Measurements from ENCODE around the gene KLF13.
"Not testable (repeated sequence)": the region's sequence is repeated elsewhere in the genome, so short reads cannot be mapped to it uniquely, and the experiment has no call there.

KLF13 gene

DNA sequence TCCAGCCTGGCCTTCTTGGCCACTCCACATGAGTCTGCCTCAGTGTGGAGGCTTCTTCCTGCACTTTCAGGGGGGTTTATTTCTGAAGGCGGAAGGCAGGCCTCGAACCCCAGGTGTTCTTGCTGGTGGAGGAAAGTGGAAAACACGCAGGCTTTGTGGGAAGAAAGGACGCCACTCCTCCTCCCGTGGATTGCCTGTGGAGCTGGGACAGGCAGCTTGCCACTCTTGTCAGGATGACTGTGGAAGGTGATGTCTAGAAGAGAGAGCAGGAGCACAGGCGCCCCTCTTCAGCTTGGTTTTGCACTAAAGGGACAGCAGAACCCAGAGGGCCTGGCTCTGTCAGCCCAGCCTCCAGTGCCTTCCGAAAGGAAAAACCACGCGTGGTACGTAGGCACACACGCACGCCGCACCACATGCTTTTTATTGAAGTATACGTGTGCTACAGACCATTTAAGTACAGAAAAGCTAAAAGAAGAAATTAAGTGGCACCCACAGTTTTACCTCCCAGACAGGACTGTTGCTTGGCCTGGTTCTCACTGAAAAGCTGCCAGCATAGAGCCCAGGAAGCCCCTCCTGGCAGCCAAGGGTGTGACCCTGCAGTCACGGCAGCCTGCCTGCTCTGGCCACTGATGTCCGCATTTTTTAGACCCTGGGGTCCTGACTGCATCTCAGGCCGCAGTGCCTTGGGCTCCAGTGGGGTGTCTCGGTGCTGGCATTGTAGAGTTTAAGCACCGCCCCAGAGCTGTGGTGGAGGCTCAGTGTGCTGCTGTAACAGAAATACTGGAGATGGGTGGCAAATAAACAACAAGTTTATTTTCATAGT is 21.6 kb downstream of the KLF13 start:
- no peak for DNase-seq (ENCODE audit: low read depth in 2 of 2)
- TF ChIP-seq CTCF (IDR thresholded peaks at IDR 0.05; ENCODE audit: low read depth, low read length): no peak
- H3K4me3 ChIP-seq (replicated peaks in 1 of 2; ENCODE audit: low read depth in 2 of 2, low read length in 2 of 2): no peak overlapping the region

GRCh38 chr15:31349233-31350141 is 22.9 kb downstream of the KLF13 start:
- no peak for TF ChIP-seq CTCF (IDR thresholded peaks at IDR 0.05; ENCODE audit: low read depth, low read length)
- no peak overlapping the region for H3K4me3 ChIP-seq (replicated peaks in 1 of 2; ENCODE audit: low read depth in 2 of 2, low read length in 2 of 2)
- no peak for DNase-seq (ENCODE audit: low read depth in 2 of 2)

DNA sequence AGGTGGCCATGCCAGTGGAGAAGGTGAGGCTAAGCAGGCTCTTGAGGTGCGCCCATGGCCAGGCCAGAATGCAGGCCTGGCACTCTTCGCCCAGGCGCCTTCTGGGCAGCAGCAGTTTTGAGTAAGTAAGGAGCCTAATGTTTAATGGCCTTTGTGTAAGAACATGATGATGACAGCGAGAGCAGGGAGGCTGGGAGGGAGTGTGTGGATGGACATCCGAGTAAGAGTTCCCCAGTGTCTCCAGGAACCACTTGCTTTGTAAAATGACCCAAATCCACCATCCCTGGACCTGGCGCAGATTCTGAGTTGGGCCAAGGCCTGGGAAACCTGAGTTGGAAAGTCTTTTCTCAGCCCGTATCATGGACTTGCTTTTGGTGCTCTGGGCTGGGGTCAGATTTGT is 24.1 kb downstream of the KLF13 start:
- no peak for TF ChIP-seq CTCF (IDR thresholded peaks at IDR 0.05; ENCODE audit: low read depth, low read length)
- DNase-seq (ENCODE audit: low read depth in 2 of 2): no peak
- no peak overlapping the region for H3K4me3 ChIP-seq (replicated peaks in 1 of 2; ENCODE audit: low read depth in 2 of 2, low read length in 2 of 2)

- TF ChIP-seq CTCF (IDR thresholded peaks at IDR 0.05; ENCODE audit: low read depth, low read length): no peak
- peak in 1 of 2 donors; percentile 35 for DNase-seq (ENCODE audit: low read depth in 2 of 2)
- H3K4me3 ChIP-seq (replicated peaks in 1 of 2; ENCODE audit: low read depth in 2 of 2, low read length in 2 of 2): no peak overlapping the region
These were observed 25.7 kb downstream of the KLF13 start for GRCh38 chr15:31352339-31352751.

DNA sequence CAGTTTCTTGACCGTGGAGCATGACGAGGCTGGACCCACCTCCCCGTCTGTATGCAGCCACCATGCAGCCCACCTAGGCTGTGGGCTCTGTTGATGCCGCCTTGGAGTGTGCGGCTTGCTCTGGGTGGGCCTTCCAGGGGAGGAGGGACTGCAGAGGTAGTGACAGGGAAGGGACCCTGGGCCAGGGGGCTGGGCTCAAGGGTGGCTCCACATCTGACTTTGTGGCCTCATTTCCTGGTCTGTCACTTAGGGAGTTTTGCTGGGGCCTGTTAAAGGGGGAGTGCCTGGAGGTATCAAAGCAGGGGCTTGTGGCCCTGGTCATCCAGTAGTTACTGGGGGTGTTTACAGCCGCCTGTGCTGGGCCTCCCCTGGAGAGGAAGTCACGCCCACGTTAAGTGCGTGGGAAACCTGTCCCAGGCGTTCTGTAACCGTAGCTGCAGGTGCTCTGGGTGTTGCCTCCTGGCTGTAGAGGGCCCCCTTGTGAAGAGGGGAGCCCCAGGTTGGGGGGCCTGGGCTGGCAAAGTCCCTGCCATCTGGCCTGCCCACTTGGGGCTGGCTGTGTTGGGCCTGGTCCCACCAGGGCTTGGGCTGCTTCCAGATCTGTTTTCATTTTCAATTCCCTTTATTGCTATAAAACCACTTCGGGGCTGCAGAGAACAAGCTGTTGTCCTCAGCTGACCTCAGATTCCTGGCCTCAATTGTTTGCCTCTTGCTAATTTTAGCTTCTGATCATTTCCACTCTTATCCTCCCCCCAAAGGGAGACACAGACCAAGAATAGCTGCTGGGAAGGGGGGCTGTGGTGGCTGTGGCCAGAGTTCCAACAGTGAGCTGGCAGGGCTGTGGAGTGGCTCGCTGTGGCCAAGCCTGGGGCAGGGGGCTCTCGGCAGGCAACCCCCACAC is 26.5 kb downstream of the KLF13 start:
- peak; percentile 78 to 93 for DNase-seq (ENCODE audit: low read depth in 2 of 2)
- TF ChIP-seq CTCF (IDR thresholded peaks at IDR 0.05; ENCODE audit: low read depth, low read length): no peak
- H3K4me3 ChIP-seq (replicated peaks in 1 of 2; ENCODE audit: low read depth in 2 of 2, low read length in 2 of 2): no peak overlapping the region

DNA sequence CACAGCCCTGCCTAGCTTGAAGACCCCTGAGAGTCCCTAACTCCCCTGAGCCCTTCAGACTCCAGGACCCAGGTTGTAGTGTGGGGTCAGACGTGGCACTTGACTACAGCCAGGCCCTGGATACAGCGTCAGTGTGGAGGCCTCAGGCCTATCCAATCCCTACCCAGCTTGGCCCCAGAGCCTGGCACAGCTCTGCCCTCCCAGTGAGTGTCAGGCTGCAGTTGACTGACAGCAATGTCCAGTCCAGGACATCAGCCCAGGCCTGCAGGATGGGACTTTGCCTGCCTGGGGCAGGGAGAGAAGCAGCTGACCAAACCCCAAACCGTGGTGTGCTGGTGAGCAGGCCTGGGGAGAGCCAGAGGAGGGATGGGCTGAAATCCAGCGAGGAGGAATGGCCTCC is 27.3 kb downstream of the KLF13 start:
- no peak for TF ChIP-seq CTCF (IDR thresholded peaks at IDR 0.05; ENCODE audit: low read depth, low read length)
- H3K4me3 ChIP-seq (replicated peaks in 1 of 2; ENCODE audit: low read depth in 2 of 2, low read length in 2 of 2): no peak overlapping the region
- DNase-seq (ENCODE audit: low read depth in 2 of 2): peak in 1 of 2 donors; percentile 38

DNA sequence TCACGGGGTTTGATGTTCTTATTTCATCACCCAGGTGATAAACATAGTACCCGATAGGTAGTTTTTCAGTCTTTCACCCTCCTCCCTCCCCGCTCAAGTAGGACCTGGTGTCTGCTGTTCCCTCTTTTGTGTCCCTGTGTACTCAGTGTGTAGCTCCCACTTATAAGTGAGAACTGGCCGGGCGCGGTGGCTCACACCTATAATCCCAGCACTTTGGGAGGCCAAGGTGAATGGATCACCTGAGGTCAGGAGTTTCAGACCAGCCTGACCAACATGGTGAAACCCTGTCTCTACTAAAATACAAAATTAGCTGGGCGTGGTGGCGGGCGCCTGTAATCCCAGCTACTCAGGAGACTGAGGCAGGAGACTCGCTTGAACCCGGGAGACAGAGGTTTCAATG is 29.5 kb downstream of the KLF13 start:
- DNase-seq (ENCODE audit: low read depth in 2 of 2); H3K4me3 ChIP-seq (replicated peaks in 1 of 2; ENCODE audit: low read depth in 2 of 2, low read length in 2 of 2): not testable (repeated sequence)
